Astrocyte (in vitro differentiated cells and primary cell): ENCODE data around the gene AIMP2. TPM values are rescaled to one million over a fixed set of nuclear protein-coding genes. Genes with fewer than 3 reads are reported as not detected.

Experiments used
- DNase-seq: peaks from one replicate; pipeline ENCODE4 v3.0.0-alpha.2; 2010; ENCODE audit warnings: low read depth
- FAIRE-seq: peaks from 2 replicates; lab custom pipeline; 2011; peaks lifted over from hg19 to GRCh38; lab: Jason Lieb, UNC
- H2AFZ ChIP-seq: 2 replicates; pipeline ENCODE4 v1.6.0; 2012; ENCODE audit warnings: low read depth, low read length, inconsistent platforms
- H3K27ac ChIP-seq: 2 replicates; pipeline ENCODE4 v1.5.1; 2011; ENCODE audit warnings: low read depth, low read length, inconsistent platforms
- H3K27me3 ChIP-seq: 2 replicates; pipeline ENCODE4 v1.6.0; 2011; ENCODE audit warnings: low read length, inconsistent platforms; ENCODE audit not compliant: insufficient read depth
- H3K36me3 ChIP-seq: 2 replicates; pipeline ENCODE4 v1.5.1; 2011; ENCODE audit warnings: low read length, inconsistent platforms; ENCODE audit not compliant: insufficient read depth
- H3K4me1 ChIP-seq: 2 replicates; pipeline ENCODE4 v1.5.1; 2011; ENCODE audit warnings: low read length, inconsistent platforms; ENCODE audit not compliant: insufficient read depth
- H3K4me2 ChIP-seq: 2 replicates; pipeline ENCODE4 v1.6.0; 2012; ENCODE audit warnings: low read length, inconsistent platforms
- H3K4me3 ChIP-seq: 2 replicates; pipeline ENCODE4 v1.5.1; 2011; ENCODE audit warnings: low read depth, mild to moderate bottlenecking, low read length, inconsistent platforms; ENCODE audit not compliant: insufficient read depth
- H3K79me2 ChIP-seq: 2 replicates; pipeline ENCODE4 v1.6.0; 2012; ENCODE audit warnings: mild to moderate bottlenecking, low read length, inconsistent platforms; ENCODE audit not compliant: insufficient read depth
- H3K9ac ChIP-seq: 2 replicates; pipeline ENCODE4 v1.6.0; 2012; ENCODE audit warnings: mild to moderate bottlenecking, low read length, inconsistent platforms
- H3K9me3 ChIP-seq: 2 replicates; pipeline ENCODE4 v1.5.1; 2012; ENCODE audit warnings: low read depth, mild to moderate bottlenecking, low read length, inconsistent platforms; ENCODE audit not compliant: insufficient read depth
- H4K20me1 ChIP-seq: 2 replicates; pipeline ENCODE4 v1.6.0; 2012; ENCODE audit warnings: low read length, inconsistent platforms; ENCODE audit not compliant: insufficient read depth
- H3K27ac Mint-ChIP-seq: one replicate; pipeline ENCODE4 v1.8.0; 2021; ENCODE audit warnings: mild to moderate bottlenecking, mixed read lengths; ENCODE audit not compliant: unreplicated experiment
- H3K27me3 Mint-ChIP-seq: one replicate; pipeline ENCODE4 v1.8.0; 2021; ENCODE audit warnings: low read depth, mixed read lengths; ENCODE audit not compliant: unreplicated experiment
- H3K36me3 Mint-ChIP-seq: one replicate; pipeline ENCODE4 v1.8.0; 2021; ENCODE audit warnings: low read depth, mixed read lengths; ENCODE audit not compliant: unreplicated experiment
- H3K4me1 Mint-ChIP-seq: one replicate; pipeline ENCODE4 v1.8.0; 2021; ENCODE audit warnings: low read depth, mixed read lengths; ENCODE audit not compliant: unreplicated experiment
- H3K4me3 Mint-ChIP-seq: one replicate; pipeline ENCODE4 v1.8.0; 2021; ENCODE audit warnings: mild to moderate bottlenecking, moderate library complexity, mixed read lengths; ENCODE audit not compliant: unreplicated experiment
- H3K9me3 Mint-ChIP-seq: one replicate; pipeline ENCODE4 v1.8.0; 2021; ENCODE audit warnings: mild to moderate bottlenecking, mixed read lengths; ENCODE audit not compliant: unreplicated experiment
- EZH2 ChIP-seq: IDR thresholded peaks from 2 replicates; pipeline ENCODE4 v1.6.1; 2012; ENCODE audit warnings: mild to moderate bottlenecking, low read length, inconsistent platforms; ENCODE audit not compliant: insufficient read depth
- total RNA-seq: library from RNA; stranded (reverse); gene quantifications from 2 replicates; pipeline ENCODE4 v1.2.1, GENCODE V29; 2021
- TF ChIP-seq, protein P1 (sequence below): IDR thresholded peaks from 2 replicates; pipeline ENCODE4 v1.5.1; 2011; ENCODE audit warnings: low read depth, mild to moderate bottlenecking, inconsistent platforms, low read length, moderate library complexity; ENCODE audit not compliant: insufficient read depth

The AIMP2 gene
- total RNA-seq, 1 donor from 2014 or later: 46.9 TPM

DNA sequence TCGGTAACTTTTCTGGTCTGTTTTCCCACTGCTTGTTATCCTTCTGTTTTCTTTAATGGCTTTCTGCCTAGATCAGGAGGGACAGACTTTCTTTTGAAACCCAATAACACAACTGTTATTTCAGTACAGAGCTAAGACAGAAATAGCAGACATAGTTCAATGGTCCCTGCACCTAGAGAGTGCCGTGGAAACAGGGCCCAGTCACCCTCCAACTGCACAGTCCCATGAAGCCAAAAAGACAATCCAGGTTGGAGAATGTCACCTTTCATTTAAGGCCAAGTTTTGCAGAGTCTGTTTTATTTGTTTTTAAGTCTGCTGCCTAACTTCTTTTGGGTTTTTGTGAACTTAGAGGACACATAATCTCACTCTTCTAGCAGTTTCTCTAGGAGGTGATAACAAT is 2.5 kb downstream of the AIMP2 start:
- Mint-ChIP-seq H3K36me3 (peaks cover 4% of the 10 kb centered on the region), H3K27me3 (no peaks in the 10 kb centered on the region), H3K4me3 (peak overlapping the region; percentile 27), H3K27ac (peak overlapping the region; percentile 34), H3K4me1 (peaks cover 34% of the 10 kb centered on the region), H3K9me3 (no peaks in the 10 kb centered on the region)
- no peak overlapping the region for H3K4me3 ChIP-seq
- TF ChIP-seq, protein P1, sequence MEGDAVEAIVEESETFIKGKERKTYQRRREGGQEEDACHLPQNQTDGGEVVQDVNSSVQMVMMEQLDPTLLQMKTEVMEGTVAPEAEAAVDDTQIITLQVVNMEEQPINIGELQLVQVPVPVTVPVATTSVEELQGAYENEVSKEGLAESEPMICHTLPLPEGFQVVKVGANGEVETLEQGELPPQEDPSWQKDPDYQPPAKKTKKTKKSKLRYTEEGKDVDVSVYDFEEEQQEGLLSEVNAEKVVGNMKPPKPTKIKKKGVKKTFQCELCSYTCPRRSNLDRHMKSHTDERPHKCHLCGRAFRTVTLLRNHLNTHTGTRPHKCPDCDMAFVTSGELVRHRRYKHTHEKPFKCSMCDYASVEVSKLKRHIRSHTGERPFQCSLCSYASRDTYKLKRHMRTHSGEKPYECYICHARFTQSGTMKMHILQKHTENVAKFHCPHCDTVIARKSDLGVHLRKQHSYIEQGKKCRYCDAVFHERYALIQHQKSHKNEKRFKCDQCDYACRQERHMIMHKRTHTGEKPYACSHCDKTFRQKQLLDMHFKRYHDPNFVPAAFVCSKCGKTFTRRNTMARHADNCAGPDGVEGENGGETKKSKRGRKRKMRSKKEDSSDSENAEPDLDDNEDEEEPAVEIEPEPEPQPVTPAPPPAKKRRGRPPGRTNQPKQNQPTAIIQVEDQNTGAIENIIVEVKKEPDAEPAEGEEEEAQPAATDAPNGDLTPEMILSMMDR: no peak
- no peak for TF ChIP-seq EZH2
- no peaks in the 10 kb centered on the region for H4K20me1 ChIP-seq
- H3K4me2 ChIP-seq: no peak overlapping the region
- no peaks in the 10 kb centered on the region for H3K27me3 ChIP-seq
- H3K4me1 ChIP-seq: peaks cover 9% of the 10 kb centered on the region
- H3K27ac ChIP-seq: no peak overlapping the region
- peaks cover 5% of the 10 kb centered on the region for H3K36me3 ChIP-seq
- no peak for FAIRE-seq
- H3K9ac ChIP-seq: no peak overlapping the region
- peaks cover 65% of the 10 kb centered on the region for H3K79me2 ChIP-seq
- no peaks in the 10 kb centered on the region for H3K9me3 ChIP-seq
- DNase-seq: no peak
- no peak overlapping the region for H2AFZ ChIP-seq

DNA sequence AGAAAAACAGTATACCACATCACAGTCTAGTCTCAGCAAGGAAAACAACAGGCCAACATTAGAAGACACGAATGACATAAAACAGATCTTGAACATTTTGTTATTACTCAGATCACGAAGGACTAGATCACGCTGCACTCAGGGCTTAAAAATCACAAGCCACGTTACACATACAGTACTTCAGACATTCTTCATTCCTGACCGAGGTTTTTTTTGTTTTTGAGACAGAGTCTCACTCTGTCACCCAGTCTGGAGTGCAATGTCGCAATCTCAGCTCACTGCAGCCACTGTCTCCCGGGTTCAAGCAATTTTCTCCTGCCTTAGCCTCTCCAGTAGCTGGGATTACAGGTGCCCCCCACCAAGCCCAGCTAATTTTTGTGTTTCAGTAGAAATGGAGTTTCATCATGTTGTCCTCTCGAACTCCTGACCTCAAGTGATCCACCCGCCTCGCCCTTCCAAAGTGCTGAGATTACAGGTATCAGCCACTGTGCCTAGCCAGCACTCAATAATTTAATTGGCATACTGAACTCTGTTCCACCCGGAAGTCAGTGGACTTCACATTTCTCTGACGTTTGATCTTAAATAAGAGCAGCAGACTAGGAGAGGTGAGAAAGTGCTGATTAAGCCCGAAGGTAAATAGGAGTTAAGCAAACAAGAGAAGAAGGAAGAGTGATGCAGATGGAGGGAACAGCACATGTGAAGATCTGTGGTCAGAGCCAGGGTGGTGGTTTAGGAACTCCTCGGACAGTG is 3.5 kb downstream of the AIMP2 start:
- H3K27me3 Mint-ChIP-seq: no peaks in the 10 kb centered on the region

More for the DNA sequence above, 3.5 kb downstream of the AIMP2 start:
- Histone ChIP-seq H3K9ac (no peak overlapping the region), H3K4me2 (no peak overlapping the region), H3K9me3 (no peaks in the 10 kb centered on the region), H3K27ac (no peak overlapping the region), H3K27me3 (no peaks in the 10 kb centered on the region), H3K4me1 (peaks cover 9% of the 10 kb centered on the region), H2AFZ (no peak overlapping the region), H3K36me3 (peaks cover 7% of the 10 kb centered on the region), H3K4me3 (no peak overlapping the region), H3K79me2 (peaks cover 61% of the 10 kb centered on the region), H4K20me1 (no peaks in the 10 kb centered on the region)
- H3K9me3 Mint-ChIP-seq: no peaks in the 10 kb centered on the region
- FAIRE-seq: no peak
- H3K27ac Mint-ChIP-seq: peak overlapping the region; percentile 21
- DNase-seq: no peak
- peaks cover 10% of the 10 kb centered on the region for H3K36me3 Mint-ChIP-seq
- peak overlapping the region; percentile 28 for H3K4me3 Mint-ChIP-seq
- peaks cover 32% of the 10 kb centered on the region for H3K4me1 Mint-ChIP-seq
- TF ChIP-seq EZH2: no peak
- TF ChIP-seq, protein P1: no peak
